K562 (cell line): Measurements from ENCODE around the gene TLN1. TPM values are rescaled to one million over a fixed set of nuclear protein-coding genes. Genes with fewer than 3 reads are reported as not detected.

ENCODE experiments used
- DIDO1 ChIP-seq: fragments of 450-650 bp; IDR thresholded peaks from 2 replicates; pipeline ENCODE4 v1.6.1; 2016; ENCODE audit warnings: low read depth, missing biosample characterization, missing genetic modification characterization
- EHMT2 ChIP-seq: fragments of 450-650 bp; IDR thresholded peaks from 2 replicates; pipeline ENCODE4 v1.6.1; 2018; ENCODE audit warnings: antibody characterized with exemption
- ETV1 ChIP-seq: fragments of 450-650 bp; conservative IDR thresholded peaks from 2 replicates; pipeline ENCODE4 v1.6.1; 2016; ENCODE audit warnings: missing genetic modification characterization, control low read depth, low read depth, missing compliant biosample characterization
- EZH2 ChIP-seq: IDR thresholded peaks from 2 replicates; pipeline ENCODE4 v1.6.1; 2012; ENCODE audit warnings: low read depth, mild to moderate bottlenecking, inconsistent platforms, low read length, borderline replicate concordance
- HDAC6 ChIP-seq: IDR thresholded peaks from 2 replicates; pipeline ENCODE4 v1.6.1; 2012; ENCODE audit warnings: low read depth, mild to moderate bottlenecking, control low read depth, inconsistent platforms, low read length, moderate library complexity
- KDM1A ChIP-seq, 2 experiments: fragments of 450-650 bp; IDR thresholded peaks; 2 replicates each; pipeline ENCODE4 v1.6.1; 2016; ENCODE audit warnings: mild to moderate bottlenecking in 2 of 2
- RFX1 ChIP-seq: fragments of 450-650 bp; IDR thresholded peaks from 2 replicates; pipeline ENCODE4 v1.6.1; 2016; ENCODE audit warnings: mild to moderate bottlenecking, moderate library complexity
- TAL1 ChIP-seq: fragments of 450-650 bp; IDR thresholded peaks from 2 replicates; pipeline ENCODE4 v1.6.1; 2016; ENCODE audit warnings: mild to moderate bottlenecking
- U2AF2 ChIP-seq: fragments of 200-400 bp; formaldehyde crosslinking; optimal IDR thresholded peaks from 2 replicates; pipeline ENCODE3; 2017; ENCODE audit warnings: low read depth, mild to moderate bottlenecking, low read length
- ZNF212 ChIP-seq: fragments of 450-650 bp; formaldehyde crosslinking; IDR thresholded peaks from 2 replicates; pipeline ENCODE4 v1.4.0; 2020; ENCODE audit warnings: mild to moderate bottlenecking
- ZZZ3 ChIP-seq: fragments of 450-650 bp; IDR thresholded peaks from 2 replicates; pipeline ENCODE4 v1.6.1; 2016; ENCODE audit warnings: antibody characterized with exemption, mild to moderate bottlenecking, moderate library complexity
- polyA plus RNA-seq, 8 experiments: library from polyadenylated mRNA; depleted of rRNA in 4 of 8; stranded (reverse) in 5 of 8; unstranded in 3 of 8; fragments of >200 nt; fragmentation: Nextera tagmentation in 2 of 8; fragmentation: Illumina TruSeq in 1 of 8; extraction: Ambion mirVana in 2 of 8; extraction: Trizol in 1 of 8; gene quantifications; 2 replicates each; pipeline versions ENCODE4 v1.2.1 to v1.2.3, GENCODE V29; 2011 to 2014; ENCODE audit warnings: inconsistent platforms in 1 of 8, missing spikeins in 1 of 8
- total RNA-seq, 7 experiments: library from RNA; depleted of rRNA in 6 of 7; stranded (reverse); fragments of >200 nt in 6 of 7; fragmentation: Illumina TruSeq in 2 of 7; extraction: Trizol in 2 of 7; gene quantifications; 2 replicates each; pipeline versions ENCODE4 v1.2.1 to v1.2.3, GENCODE V29; 2011 to 2021; ENCODE audit warnings: low replicate concordance in 1 of 7
- TF ChIP-seq, protein P1 (sequence below), 2 experiments: fragments of 450-650 bp in 1 of 2; sonication (generic) in 1 of 2; formaldehyde crosslinking in 1 of 2; IDR thresholded peaks; 2 replicates each; pipeline versions ENCODE4 v1.7.1 to v1.9.0; 2016 to 2022; ENCODE audit warnings: inconsistent platforms in 1 of 2, mild to moderate bottlenecking in 1 of 2, missing genetic modification reagents in 1 of 2
- TF ChIP-seq, protein P2 (sequence below): fragments of 250-450 bp; sonication (Bioruptor Pico); IDR thresholded peaks from 2 replicates; pipeline ENCODE4 v1.4.0; 2020; ENCODE audit warnings: mild to moderate bottlenecking
- TF ChIP-seq, protein P3 (sequence below): fragments of 450-650 bp; IDR thresholded peaks from 2 replicates; pipeline ENCODE4 v1.7.1; 2018; ENCODE audit warnings: mild to moderate bottlenecking, low read depth; ENCODE audit not compliant: partially characterized antibody

The TLN1 gene
- total and polyA plus RNA-seq, 9 of the 15 experiments (the other 6 are each of a cell fraction or from before 2014, with no cell fraction given) = 3.6 to 240 (median 54.8) TPM

DNA sequence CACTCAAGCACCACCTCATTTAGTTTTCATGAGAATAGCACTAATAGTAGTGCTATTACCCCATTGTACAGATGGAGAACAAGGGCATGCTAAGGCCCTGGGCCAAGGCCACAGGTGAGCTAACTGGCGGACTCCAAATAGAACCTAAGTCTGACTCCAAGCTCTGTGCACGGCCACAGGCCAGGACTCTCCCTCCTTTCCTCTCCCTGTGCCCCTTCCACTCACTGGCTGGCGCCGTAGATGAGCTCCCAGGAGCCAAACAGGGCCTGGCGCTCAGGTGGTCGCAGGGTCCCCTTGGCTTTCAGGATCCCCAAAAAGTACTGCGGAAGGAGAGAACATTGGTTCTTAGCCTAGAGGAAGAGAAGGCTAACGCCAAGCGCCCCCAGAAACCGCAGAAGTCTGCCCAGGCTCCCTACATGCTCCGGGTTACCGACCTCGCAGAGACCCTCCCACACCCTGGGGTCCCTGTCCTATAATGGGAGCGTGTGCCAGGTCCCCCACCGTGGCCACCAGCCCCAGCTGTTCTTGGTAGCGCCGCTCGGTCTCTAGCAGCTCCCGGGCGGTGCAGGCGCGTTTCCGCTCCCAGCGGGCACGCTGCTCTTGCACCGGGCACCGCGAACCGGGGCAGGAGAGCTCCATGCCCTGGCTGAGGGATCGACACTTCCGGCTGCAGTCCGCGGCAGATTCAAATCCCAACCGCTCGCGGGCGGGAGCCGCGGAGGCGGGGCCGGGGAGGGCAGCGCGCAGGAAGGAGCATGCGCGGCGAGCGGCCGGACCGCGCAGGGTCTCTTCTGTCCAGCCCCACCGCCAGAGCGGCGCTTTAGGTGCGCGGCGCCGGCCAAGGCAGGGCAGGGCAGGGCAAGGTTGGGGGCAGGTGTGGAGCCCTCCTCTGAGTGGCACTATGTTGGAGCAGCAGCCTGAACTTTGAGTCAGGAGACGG, 67.2 kb downstream of the TLN1 start, which contains the start of gene ARHGEF39 (continued):
- TF ChIP-seq DIDO1 (tag) (no peak), ETV1 (tag) (peak; percentile 81), RFX1 (no peak), U2AF2 (no peak), KDM1A (IDR thresholded peaks at IDR 0.05) (no peak), ZZZ3 (no peak), TAL1 (no peak), ZNF212 (no peak), EZH2 (no peak), EHMT2 (no peak), HDAC6 (no peak)
- TF ChIP-seq, protein P1, sequence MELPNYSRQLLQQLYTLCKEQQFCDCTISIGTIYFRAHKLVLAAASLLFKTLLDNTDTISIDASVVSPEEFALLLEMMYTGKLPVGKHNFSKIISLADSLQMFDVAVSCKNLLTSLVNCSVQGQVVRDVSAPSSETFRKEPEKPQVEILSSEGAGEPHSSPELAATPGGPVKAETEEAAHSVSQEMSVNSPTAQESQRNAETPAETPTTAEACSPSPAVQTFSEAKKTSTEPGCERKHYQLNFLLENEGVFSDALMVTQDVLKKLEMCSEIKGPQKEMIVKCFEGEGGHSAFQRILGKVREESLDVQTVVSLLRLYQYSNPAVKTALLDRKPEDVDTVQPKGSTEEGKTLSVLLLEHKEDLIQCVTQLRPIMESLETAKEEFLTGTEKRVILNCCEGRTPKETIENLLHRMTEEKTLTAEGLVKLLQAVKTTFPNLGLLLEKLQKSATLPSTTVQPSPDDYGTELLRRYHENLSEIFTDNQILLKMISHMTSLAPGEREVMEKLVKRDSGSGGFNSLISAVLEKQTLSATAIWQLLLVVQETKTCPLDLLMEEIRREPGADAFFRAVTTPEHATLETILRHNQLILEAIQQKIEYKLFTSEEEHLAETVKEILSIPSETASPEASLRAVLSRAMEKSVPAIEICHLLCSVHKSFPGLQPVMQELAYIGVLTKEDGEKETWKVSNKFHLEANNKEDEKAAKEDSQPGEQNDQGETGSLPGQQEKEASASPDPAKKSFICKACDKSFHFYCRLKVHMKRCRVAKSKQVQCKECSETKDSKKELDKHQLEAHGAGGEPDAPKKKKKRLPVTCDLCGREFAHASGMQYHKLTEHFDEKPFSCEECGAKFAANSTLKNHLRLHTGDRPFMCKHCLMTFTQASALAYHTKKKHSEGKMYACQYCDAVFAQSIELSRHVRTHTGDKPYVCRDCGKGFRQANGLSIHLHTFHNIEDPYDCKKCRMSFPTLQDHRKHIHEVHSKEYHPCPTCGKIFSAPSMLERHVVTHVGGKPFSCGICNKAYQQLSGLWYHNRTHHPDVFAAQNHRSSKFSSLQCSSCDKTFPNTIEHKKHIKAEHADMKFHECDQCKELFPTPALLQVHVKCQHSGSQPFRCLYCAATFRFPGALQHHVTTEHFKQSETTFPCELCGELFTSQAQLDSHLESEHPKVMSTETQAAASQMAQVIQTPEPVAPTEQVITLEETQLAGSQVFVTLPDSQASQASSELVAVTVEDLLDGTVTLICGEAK (IDR thresholded peaks at IDR 0.05) = 0 out of 2 replicates have a peak, but pooled peaks have one; percentile 46
- TF ChIP-seq, protein P1 (CRISPR knock-in tag; IDR thresholded peaks at IDR 0.05) = no peak
- TF ChIP-seq, protein P2, sequence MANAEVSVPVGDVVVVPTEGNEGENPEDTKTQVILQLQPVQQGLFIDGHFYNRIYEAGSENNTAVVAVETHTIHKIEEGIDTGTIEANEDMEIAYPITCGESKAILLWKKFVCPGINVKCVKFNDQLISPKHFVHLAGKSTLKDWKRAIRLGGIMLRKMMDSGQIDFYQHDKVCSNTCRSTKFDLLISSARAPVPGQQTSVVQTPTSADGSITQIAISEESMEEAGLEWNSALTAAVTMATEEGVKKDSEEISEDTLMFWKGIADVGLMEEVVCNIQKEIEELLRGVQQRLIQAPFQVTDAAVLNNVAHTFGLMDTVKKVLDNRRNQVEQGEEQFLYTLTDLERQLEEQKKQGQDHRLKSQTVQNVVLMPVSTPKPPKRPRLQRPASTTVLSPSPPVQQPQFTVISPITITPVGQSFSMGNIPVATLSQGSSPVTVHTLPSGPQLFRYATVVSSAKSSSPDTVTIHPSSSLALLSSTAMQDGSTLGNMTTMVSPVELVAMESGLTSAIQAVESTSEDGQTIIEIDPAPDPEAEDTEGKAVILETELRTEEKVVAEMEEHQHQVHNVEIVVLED (CRISPR knock-in tag) = no peak
- TF ChIP-seq, protein P3, sequence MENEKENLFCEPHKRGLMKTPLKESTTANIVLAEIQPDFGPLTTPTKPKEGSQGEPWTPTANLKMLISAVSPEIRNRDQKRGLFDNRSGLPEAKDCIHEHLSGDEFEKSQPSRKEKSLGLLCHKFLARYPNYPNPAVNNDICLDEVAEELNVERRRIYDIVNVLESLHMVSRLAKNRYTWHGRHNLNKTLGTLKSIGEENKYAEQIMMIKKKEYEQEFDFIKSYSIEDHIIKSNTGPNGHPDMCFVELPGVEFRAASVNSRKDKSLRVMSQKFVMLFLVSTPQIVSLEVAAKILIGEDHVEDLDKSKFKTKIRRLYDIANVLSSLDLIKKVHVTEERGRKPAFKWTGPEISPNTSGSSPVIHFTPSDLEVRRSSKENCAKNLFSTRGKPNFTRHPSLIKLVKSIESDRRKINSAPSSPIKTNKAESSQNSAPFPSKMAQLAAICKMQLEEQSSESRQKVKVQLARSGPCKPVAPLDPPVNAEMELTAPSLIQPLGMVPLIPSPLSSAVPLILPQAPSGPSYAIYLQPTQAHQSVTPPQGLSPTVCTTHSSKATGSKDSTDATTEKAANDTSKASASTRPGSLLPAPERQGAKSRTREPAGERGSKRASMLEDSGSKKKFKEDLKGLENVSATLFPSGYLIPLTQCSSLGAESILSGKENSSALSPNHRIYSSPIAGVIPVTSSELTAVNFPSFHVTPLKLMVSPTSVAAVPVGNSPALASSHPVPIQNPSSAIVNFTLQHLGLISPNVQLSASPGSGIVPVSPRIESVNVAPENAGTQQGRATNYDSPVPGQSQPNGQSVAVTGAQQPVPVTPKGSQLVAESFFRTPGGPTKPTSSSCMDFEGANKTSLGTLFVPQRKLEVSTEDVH = peak; percentile 74
